ENCODE data around the gene SLC11A2. TPM values are rescaled to one million over a fixed set of nuclear protein-coding genes. Genes with fewer than 3 reads are reported as not detected.

The SLC11A2 gene
- total RNA-seq, 1 experiment from 2014 or later: 38.7 TPM

DNA sequence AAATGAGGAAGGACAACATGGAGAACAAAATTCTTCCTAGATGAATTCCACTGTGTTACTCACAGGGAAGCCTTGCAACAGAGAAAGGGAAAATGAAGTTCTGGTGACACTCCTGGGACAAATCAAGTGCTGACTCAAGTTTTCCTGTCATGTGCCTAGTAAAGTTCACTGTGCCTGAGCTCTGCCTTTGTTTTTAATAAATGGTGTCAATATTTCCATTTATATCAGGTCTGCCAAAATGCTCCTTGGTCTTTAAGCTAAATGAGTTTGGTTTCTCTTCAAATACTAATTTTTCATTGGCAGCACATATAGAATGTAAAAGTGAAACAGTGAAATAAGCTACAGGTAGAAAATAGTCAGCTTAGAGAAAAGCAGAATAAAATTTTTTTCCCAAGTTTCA lies 40.9 kb downstream of the SLC11A2 start:
- H3K4me2 ChIP-seq (ENCODE audit: low read length): no peak overlapping the region
- H3K9ac ChIP-seq (ENCODE audit: low read length): no peak overlapping the region
- POLR2A ChIA-PET: interaction anchor here (1.2 kb wide), 1 partner anchor 220 kb away, joined by 3 read pairs; no protein-coding TSS in a partner anchor
- RAD21 ChIA-PET (ENCODE audit: low non-redundant PET in 1 of 2, low total read pairs in 2 of 2, uncharacterized antibody in 2 of 2, unreplicated experiment in 2 of 2): no interaction called here
- no peaks in the 10 kb centered on the region for H3K9me2 ChIP-seq (ENCODE audit: insufficient read depth)
- H3K4me1 ChIP-seq (ENCODE audit: control insufficient read depth in 1 of 2, insufficient read depth in 2 of 2, low read length in 2 of 2): peaks cover 0 to 6% of the 10 kb centered on the region in 2 experiments; a peak in 1 of 4 replicates
- no peaks in the 10 kb centered on the region for H3K79me2 ChIP-seq (ENCODE audit: insufficient read depth, low read length)
- no TSS peak for BruUV-seq (replicated peaks)
- TF ChIP-seq EZH2 (IDR thresholded peaks at IDR 0.05) (no peak), CEBPB (IDR thresholded peaks at IDR 0.05; ENCODE audit: low read depth) (peak; percentile 63), ELF1 (IDR thresholded peaks at IDR 0.05; ENCODE audit: borderline replicate concordance, low read depth) (no peak), FOSL1 (IDR thresholded peaks at IDR 0.05; ENCODE audit: low read depth) (peak; percentile 58), CBX3 (IDR thresholded peaks at IDR 0.05; ENCODE audit: low read depth) (peak; percentile 36; the same call in 1 of the 2 replicates), JUND (IDR thresholded peaks at IDR 0.05) (peak; percentile 71), RAD21 (IDR thresholded peaks at IDR 0.05; ENCODE audit: low read depth) (peak; percentile 10; the same call in 1 of the 2 replicates), YY1 (IDR thresholded peaks at IDR 0.05; ENCODE audit: extremely low read depth, insufficient replicate concordance, low read depth, low read length) (no peak), SRF (IDR thresholded peaks at IDR 0.05; ENCODE audit: low read depth) (no peak), SP1 (IDR thresholded peaks at IDR 0.05; ENCODE audit: low read depth) (peak; percentile 30; the same call in 1 of the 2 replicates)
- TF ChIP-seq, protein P1, sequence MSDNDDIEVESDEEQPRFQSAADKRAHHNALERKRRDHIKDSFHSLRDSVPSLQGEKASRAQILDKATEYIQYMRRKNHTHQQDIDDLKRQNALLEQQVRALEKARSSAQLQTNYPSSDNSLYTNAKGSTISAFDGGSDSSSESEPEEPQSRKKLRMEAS (IDR thresholded peaks at IDR 0.05): no peak; the same call in 1 of the 2 replicates
- H3K4me3 ChIP-seq (replicated peaks in 1 of 2; ENCODE audit: low read depth in 1 of 2, low read length in 2 of 2): no peak overlapping the region
- CTCF ChIA-PET: interaction anchor here (1.4 to 3.2 kb wide), 3 partner anchors 159 to 356 kb away, joined by 4 to 31 read pairs (median 5); no protein-coding TSS in a partner anchor
- H3K27ac ChIP-seq (ENCODE audit: low read depth, low read length): peak overlapping the region; percentile 2; the same call in 1 of the 2 replicates
- H3K36me3 ChIP-seq (ENCODE audit: control insufficient read depth in 1 of 2, insufficient read depth in 2 of 2, low read length in 2 of 2): peaks cover 5 to 7% of the 10 kb centered on the region in 2 experiments; a peak in 3 of 4 replicates
- DNase-seq (ENCODE audit: low read depth, low spot score) (peak; percentile 7), ATAC-seq (no peak)
- no peak overlapping the region for H2AFZ ChIP-seq (ENCODE audit: low read depth, low read length, poor library complexity, severe bottlenecking)
- no peaks in the 10 kb centered on the region for H4K20me1 ChIP-seq (ENCODE audit: insufficient read depth)
- H3K27me3 ChIP-seq (ENCODE audit: insufficient read depth, low read length): no peaks in the 10 kb centered on the region
- intact Hi-C loops (cut with micrococcal nuclease): no loop called here
- no peaks in the 10 kb centered on the region for H3K9me3 ChIP-seq (ENCODE audit: control insufficient read depth in 1 of 2, insufficient read depth in 1 of 2, low read depth in 1 of 2, low read length in 2 of 2)
